Non-pigmented ciliary epithelial cell (primary cell): ENCODE results near the gene HOXC11.

Experiments
- DNase-seq: peaks from one replicate; pipeline ENCODE4 v3.0.0-alpha.2; 2010; ENCODE audit warnings: low read depth

The HOXC11 gene

DNA sequence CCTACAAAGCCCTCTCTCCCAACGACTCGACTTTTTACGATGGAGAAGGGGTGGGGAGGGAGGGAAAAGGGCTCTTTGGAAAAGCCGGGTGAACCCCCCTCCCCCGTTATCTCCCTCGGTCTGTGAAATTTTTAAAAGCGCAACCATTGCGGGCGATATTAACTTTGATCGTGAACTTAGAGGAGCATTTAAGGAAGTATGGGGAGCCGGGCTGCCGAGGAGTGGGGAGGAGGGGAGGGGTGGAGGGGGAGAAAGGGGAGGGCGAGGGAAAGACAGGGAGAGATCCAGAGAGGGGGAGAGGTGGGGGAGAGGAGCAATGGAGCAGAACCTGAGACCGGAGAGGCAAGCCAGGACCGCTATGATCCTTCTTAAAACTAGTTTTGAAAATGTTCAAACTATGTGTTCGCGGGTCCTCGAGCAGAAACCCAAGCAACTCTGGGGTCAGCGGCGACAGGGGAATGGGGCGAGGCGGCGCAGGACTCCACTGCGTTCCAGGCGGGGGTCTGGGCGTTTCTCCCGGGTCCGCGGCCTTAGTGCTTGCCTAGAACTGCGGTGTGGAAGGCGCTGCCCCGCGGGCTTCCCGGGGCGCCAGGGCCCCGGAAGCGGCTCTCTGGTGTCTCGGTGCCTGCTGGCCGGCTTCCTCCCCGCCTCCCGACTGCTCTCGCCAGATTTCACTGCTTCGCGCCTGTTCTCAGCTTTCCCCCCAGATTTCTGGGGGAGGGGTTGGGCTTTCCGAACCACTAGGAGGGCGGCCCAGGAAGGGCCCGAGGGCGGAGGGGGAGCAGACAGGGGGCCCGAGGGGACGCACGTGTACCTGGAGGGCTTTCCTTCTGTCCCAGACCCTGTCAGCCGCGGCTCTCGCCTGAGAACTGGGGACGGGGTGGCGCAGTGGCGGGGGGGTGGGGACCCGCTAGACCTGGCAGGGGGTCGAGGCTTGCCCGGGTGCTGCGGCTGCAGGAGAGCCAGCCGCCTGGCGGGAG is 1.4 kb downstream of the HOXC11 start, which contains the start of gene HOTAIR:
Gene HOTAIR, minus strand, starts transcription at position 871 of the 980 bp plus-strand sequence.
- no peak for DNase-seq

DNA sequence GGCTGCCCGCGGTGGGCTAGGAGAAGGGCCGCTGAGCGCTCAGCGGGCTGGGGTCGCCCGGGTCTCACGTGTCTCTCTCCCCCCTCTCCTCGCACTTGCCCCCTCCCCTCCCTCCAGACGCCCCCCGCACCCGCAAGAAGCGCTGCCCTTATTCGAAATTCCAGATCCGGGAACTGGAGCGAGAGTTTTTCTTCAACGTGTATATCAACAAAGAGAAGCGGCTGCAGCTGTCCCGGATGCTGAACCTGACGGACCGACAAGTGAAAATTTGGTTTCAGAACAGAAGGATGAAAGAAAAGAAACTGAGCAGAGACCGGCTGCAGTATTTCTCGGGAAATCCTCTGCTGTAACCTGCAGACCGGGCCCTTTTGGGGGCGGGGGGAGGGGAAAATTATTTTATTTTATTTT is 2.1 kb downstream of the HOXC11 start:
- DNase-seq = no peak

GRCh38 chr12:53975479-53976152 is 2.7 kb downstream of the HOXC11 start:
- no peak for DNase-seq

DNA sequence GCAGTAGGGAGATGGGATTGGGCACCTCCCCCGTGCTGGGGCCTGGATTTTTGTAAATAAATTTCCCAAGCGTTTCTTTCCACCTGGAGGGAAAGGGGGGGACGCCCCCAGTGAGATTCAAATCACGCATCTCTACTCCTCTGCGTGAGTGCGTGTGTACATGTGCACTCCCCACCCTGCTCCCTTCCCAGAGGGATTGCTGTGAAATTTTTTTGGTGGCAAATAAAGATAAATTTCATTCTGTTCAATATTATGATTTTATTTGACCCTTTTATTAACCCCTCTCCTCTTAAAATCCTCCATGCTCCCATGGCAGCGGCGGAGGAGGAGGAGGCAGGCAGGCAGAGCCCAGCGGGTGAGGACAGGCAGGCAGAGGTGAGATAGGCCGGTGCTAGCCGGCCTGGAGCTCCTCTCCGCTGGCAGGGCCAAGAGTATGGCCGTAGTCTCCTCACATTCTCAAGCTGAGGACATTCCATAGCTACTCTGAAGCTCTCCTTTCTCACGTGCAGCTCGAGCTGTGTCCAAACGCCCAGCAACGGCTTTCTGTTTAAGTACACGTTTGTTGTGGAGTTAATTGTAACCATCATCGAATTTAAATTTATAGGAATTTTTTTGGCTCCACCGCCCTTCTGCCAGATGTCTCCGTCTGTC is 3.4 kb downstream of the HOXC11 start:
- DNase-seq = no peak

DNA sequence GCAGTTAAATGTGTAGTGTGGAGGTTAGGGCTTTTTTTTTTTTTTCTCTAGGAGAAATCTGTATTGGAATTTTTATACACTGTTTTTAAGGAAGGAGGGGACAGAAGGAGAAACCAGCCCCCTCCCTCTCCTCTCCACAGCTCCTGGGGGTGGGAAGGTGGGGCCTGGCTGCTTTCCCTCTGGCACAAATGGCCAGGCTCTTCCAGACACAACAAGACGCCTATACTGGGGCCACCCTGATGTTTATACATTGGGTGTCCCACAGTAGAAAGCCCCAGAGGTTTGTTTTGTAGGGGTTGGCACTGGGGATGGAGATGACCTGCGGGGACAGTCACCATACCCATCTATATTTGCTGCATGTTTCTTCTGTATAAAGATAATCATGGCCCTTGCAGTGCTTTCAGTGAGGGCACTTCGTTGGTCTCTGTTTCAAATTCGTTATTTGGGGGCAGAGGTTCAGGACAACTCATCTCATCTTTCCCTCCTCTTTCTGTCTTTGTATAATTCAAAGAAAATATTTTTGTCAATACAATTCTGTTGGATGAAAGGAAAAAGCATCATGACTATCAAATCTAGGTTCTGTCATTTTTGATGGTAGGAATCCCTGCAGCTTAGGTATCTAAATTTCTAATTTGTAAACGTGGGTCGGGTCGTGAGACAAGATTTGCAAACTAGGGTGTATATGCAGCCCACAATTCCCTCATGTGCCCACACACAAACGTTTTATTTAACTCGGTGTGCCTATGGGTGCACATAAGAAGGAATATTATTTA is 4.1 kb downstream of the HOXC11 start:
- DNase-seq = no peak

DNA sequence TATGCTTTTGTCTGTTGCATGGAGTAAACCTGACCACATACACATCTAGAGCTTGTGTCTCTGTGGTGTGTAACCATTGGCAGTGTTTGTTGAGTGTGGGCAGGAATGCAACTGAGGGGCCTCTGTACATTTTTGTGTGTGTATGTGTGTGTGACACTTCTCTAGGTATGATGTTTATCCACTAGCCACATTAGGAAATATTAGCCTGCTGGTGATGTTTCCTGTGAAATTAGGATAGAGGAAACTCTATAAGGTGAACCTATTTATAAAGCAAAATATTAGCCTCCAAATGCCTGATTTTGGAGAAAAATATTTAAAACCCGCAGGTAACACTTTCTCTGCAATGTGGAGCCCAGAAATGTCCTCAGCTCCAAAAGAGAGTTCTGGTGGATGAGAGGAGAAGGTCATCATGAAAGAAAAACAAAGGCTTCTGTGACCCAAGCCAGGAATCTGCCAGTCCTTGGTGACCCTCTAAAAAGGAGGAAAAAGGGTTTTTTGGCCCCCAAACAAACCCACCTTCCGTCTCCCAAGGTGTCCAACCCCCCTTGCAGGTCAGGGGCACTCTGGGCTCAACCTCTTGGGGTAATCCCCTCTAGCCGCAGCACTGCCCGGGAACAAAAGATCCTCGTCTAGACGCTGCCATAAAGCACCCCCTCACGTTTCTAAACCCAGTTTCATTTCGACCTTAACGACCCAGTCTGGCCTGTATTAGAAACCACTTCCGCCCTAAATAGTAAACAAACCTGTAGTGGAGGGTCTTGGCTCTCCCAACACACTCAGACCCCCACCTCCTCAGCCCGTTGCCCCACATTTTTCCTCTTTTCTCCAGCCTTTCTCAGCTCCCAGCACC is 4.9 kb downstream of the HOXC11 start:
- DNase-seq = no peak

- DNase-seq = no peak
These were observed 5.8 kb downstream of the HOXC11 start for GRCh38 chr12:53978477-53979356.

DNA sequence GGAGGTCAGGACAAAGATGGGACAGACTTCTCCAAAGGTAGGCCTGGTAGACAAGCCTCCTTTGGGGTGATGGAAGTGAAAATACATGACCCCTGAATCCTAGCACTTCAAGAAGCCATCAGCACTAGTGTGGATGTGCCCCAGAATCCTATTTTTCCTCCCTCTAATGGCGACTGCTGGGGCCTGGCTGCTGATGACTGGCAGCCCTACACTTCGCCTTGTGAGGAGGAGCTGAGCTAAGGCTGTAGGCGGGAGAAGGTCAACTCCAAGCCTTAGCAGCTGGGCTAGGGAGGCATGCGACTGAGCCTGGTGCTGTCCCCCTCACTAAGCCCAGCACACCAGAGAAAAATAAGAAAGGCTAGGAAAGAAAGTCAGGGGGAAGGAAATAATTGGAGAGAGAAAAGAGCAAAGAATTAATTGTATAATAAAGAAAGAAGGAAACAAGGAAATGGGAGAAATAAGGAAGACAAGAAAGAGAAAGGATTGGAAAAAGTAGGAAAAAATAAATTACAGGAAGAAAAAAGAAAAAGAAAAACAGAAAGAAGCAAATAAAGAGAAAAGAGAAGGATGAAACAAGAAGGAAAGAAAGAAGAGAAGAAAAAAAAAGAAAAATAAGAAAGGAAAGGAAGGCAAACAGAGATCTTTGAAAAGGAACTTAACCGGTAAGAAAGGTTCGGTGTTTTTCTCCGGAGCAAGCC is 7.3 kb downstream of the HOXC11 start:
- no peak for DNase-seq

- DNase-seq = no peak
These were observed 8.0 kb downstream of the HOXC11 start for GRCh38 chr12:53980802-53981496.

DNA sequence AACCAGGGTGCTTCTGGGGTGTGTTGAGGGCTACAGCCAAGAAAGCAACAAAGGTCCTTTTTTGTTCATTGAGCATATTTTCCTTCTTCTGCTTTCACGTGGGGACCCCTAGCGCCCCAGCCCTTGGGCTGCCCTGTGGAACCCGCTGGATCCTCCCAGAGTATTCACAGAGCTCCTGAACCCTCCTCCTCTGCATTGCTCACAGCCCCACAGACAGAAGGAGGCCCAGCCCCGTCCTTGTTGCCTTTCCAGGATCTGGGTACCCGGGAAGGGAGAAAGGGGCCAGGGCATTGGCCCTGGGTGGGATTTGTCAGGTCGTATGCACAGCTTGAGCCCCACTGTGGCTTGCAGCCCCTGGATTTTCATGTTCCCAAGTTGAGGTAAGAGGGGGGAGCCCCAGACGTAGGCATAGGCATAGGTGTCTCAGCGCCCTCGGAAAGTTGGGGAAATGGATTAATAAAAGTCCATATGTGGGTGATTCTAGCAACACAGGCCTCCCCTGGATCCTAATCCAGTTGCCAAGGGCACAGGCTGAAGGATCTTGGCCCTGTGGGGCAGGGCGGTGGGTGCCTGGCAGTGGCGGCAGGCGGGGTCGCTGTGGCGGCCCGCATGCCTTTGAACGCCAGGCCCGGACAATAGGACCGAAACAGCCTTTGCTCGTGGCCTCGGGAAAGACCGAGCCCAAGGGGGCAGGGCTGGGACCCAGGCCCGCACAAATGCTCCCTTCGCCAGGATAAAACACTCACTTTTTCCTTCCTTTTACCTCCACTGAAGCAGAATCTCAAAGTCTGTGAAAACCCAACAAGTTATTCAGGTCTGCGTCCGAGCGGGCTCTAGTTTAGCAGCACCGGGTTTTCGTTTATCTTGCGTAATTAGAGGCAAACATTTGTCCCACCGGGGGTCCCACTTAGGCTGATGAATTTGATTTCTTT is 9.0 kb downstream of the HOXC11 start:
- no peak for DNase-seq

GRCh38 chr12:53982648-53983567 is 10.0 kb downstream of the HOXC11 start:
- DNase-seq = no peak

GRCh38 chr12:53983568-53983949 is 10.6 kb downstream of the HOXC11 start:
- no peak for DNase-seq

- no peak for DNase-seq
These were observed 11.1 kb downstream of the HOXC11 start for GRCh38 chr12:53983950-53984572.

GRCh38 chr12:53984901-53985691 is 12.2 kb downstream of the HOXC11 start, which contains the start of gene HOXC10:
TSS of gene HOXC10 (plus strand) at chr12:53985146. CDS start at chr12:53985260, 114 bp downstream.
- no peak for DNase-seq

DNA sequence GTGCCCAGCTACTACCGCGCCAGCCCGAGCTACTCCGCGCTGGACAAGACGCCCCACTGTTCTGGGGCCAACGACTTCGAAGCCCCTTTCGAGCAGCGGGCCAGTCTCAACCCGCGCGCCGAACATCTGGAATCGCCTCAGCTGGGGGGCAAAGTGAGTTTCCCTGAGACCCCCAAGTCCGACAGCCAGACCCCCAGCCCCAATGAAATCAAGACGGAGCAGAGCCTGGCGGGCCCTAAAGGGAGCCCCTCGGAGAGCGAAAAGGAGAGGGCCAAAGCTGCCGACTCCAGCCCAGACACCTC is 12.7 kb downstream of the HOXC11 start:
- DNase-seq = no peak
